K562 (cell line): ENCODE measurements around the gene CEP85L. TPM values are rescaled to one million over a fixed set of nuclear protein-coding genes. Genes with fewer than 3 reads are reported as not detected.

Experiments
- ATAC-seq: fragments of 200-7000 bp; cut with Tn5 transposase; 3 replicates; pipeline ENCODE4 v1.9.1; 2020; ENCODE audit warnings: moderate library complexity
- BruUV-seq: library from RNA; stranded (reverse); fragments of 400-500 nt; replicated peaks from 2 replicates; lab custom pipeline; 2021; lab: Mats Ljungman, UMichigan
- CTCF ChIA-PET: fragments of 300-600 bp; formaldehyde crosslinking; extraction: SDS; loops from one replicate; lab custom pipeline; 2021; ENCODE audit warnings: low intra/inter-chr PET ratio; lab: Yijun Ruan, JAX
- POLR2A ChIA-PET: fragments of 300-600, 350-650 bp; sonication (Branson Sonifier 250); formaldehyde crosslinking; extraction: SDS; loops from one replicate; lab custom pipeline; 2021; ENCODE audit warnings: antibody characterized with exemption, inconsistent platforms; lab: Yijun Ruan, JAX
- DNase-seq, 4 experiments: peaks; one replicate each; pipeline versions ENCODE4 v3.0.0 to v3.0.0-alpha.2; 2011 to 2018; ENCODE audit warnings: low spot score in 3 of 4, mixed read lengths in 3 of 4; ENCODE audit errors: extremely low read depth in 1 of 4
- FAIRE-seq: peaks from 2 replicates; lab custom pipeline; 2011; peaks lifted over from hg19 to GRCh38; lab: Jason Lieb, UNC
- H2AFZ ChIP-seq: 2 replicates; pipeline ENCODE4 v1.6.0; 2011; ENCODE audit warnings: low read depth, low read length, control low read depth, inconsistent platforms
- H3K27ac ChIP-seq: fragments of 200-600 bp; 3 replicates; pipeline ENCODE4 v1.8.0; 2011; ENCODE audit warnings: low read depth, mild to moderate bottlenecking, control low read depth, inconsistent platforms, low read length, moderate library complexity, mixed read lengths; ENCODE audit errors: extremely low read depth
- H3K27me3 ChIP-seq, 2 experiments: fragments of 300-600 bp in 1 of 2; 2 replicates in 1 of 2; 3 replicates in 1 of 2; pipeline versions ENCODE4 v1.6.0 to v1.8.0; 2011; ENCODE audit warnings: inconsistent platforms in 2 of 2, low read length in 2 of 2, mild to moderate bottlenecking in 1 of 2, mixed read lengths in 1 of 2, moderate library complexity in 1 of 2; ENCODE audit not compliant: control insufficient read depth in 2 of 2, insufficient read depth in 2 of 2
- H3K36me3 ChIP-seq: fragments of 300-600 bp; 3 replicates; pipeline ENCODE4 v1.8.0; 2011; ENCODE audit warnings: mild to moderate bottlenecking, low read length, inconsistent platforms; ENCODE audit not compliant: control insufficient read depth, insufficient read depth
- H3K4me1 ChIP-seq, 2 experiments: fragments of 200-600 bp in 1 of 2; replicated peaks in 1 of 2; 2 replicates in 1 of 2; 3 replicates in 1 of 2; pipeline versions ENCODE4 v1.5.1 to v1.8.0; 2011; ENCODE audit warnings: inconsistent platforms in 2 of 2, low read length in 2 of 2, mild to moderate bottlenecking in 1 of 2, mixed read lengths in 1 of 2, moderate library complexity in 1 of 2; ENCODE audit not compliant: control insufficient read depth in 2 of 2, insufficient read depth in 2 of 2
- H3K4me2 ChIP-seq: 2 replicates; pipeline ENCODE4 v1.6.1; 2011; ENCODE audit warnings: low read length, control low read depth, inconsistent platforms, mixed read lengths; ENCODE audit not compliant: insufficient read depth
- H3K4me3 ChIP-seq: fragments of 200-600 bp; sonication (generic), shearing (Covaris generic); 2 replicates; pipeline ENCODE4 v1.5.1; 2016; ENCODE audit warnings: control low read depth, inconsistent platforms
- H3K79me2 ChIP-seq: fragments of 200-600 bp; 3 replicates; pipeline ENCODE4 v1.8.0; 2011; ENCODE audit warnings: low read length, inconsistent platforms; ENCODE audit not compliant: control insufficient read depth, insufficient read depth
- H3K9ac ChIP-seq, 2 experiments: 2 replicates each; pipeline versions ENCODE4 v1.6.0 to v1.6.1; 2011; ENCODE audit warnings: low read depth in 2 of 2, low read length in 2 of 2, control low read depth in 1 of 2, inconsistent platforms in 1 of 2, mild to moderate bottlenecking in 1 of 2, mixed read lengths in 1 of 2; ENCODE audit not compliant: insufficient read depth in 1 of 2
- H3K9me1 ChIP-seq: one replicate; pipeline ENCODE4 v1.6.0; 2011; ENCODE audit warnings: inconsistent platforms, mild to moderate bottlenecking, low read length, moderate library complexity; ENCODE audit not compliant: control insufficient read depth, insufficient read depth
- H3K9me3 ChIP-seq: replicated peaks from 2 replicates; pipeline ENCODE4 v1.5.1; 2011; ENCODE audit warnings: low read depth, low read length, inconsistent platforms; ENCODE audit not compliant: control insufficient read depth, insufficient read depth
- H4K20me1 ChIP-seq: replicated peaks from 2 replicates; pipeline ENCODE4 v1.6.1; 2011; ENCODE audit warnings: low read length, inconsistent platforms, mixed read lengths; ENCODE audit not compliant: control insufficient read depth, insufficient read depth
- FOSL1 ChIP-seq: fragments of 200-800 bp; sonication (Bioruptor generic); conservative IDR thresholded peaks from 2 replicates; pipeline ENCODE4 v1.6.1; 2016; ENCODE audit warnings: missing genetic modification characterization, missing compliant biosample characterization
- GATAD2A ChIP-seq: fragments of 450-650 bp; IDR thresholded peaks from 2 replicates; pipeline ENCODE4 v1.6.1; 2017
- IRF2 ChIP-seq: sonication (generic); formaldehyde crosslinking; IDR thresholded peaks from 2 replicates; pipeline ENCODE4 v1.8.1; 2022; ENCODE audit warnings: mild to moderate bottlenecking, missing genetic modification reagents
- MTA1 ChIP-seq: fragments of 450-650 bp; IDR thresholded peaks from 2 replicates; pipeline ENCODE4 v1.6.1; 2017; ENCODE audit warnings: borderline replicate concordance
- NR2C1 ChIP-seq, 2 experiments: fragments of 450-650 bp; IDR thresholded peaks; 2 replicates each; pipeline ENCODE4 v1.6.1; 2017; ENCODE audit warnings: mild to moderate bottlenecking in 2 of 2, antibody characterized with exemption in 1 of 2, inconsistent platforms in 1 of 2, missing compliant biosample characterization in 1 of 2, missing genetic modification characterization in 1 of 2
- PHTF2 ChIP-seq: fragments of 250-450 bp; sonication (Bioruptor Pico); IDR thresholded peaks from 2 replicates; pipeline ENCODE4 v1.5.0; 2021; ENCODE audit warnings: mild to moderate bottlenecking
- POU5F1 ChIP-seq: fragments of 150-350 bp; IDR thresholded peaks from 2 replicates; pipeline ENCODE4 v1.6.1; 2014; ENCODE audit warnings: borderline replicate concordance, low read length, low read depth, mild to moderate bottlenecking; ENCODE audit not compliant: partially characterized antibody
- SMARCA5 ChIP-seq: fragments of 450-650 bp; IDR thresholded peaks from 2 replicates; pipeline ENCODE4 v1.6.1; 2016
- SREBF1 ChIP-seq: fragments of 150-350 bp; IDR thresholded peaks from 2 replicates; pipeline ENCODE4 v1.6.1; 2014; ENCODE audit warnings: antibody characterized with exemption, low read depth, low read length, borderline replicate concordance
- STAT5B ChIP-seq: fragments of 250-450 bp; sonication (Bioruptor Pico); IDR thresholded peaks from 2 replicates; pipeline ENCODE4 v1.8.0; 2021; ENCODE audit warnings: mild to moderate bottlenecking, inconsistent platforms
- ZFP1 ChIP-seq: fragments of 450-650 bp; formaldehyde crosslinking; IDR thresholded peaks from 2 replicates; pipeline ENCODE4 v1.4.0; 2020; ENCODE audit warnings: mild to moderate bottlenecking, mixed read lengths
- ZNF384 ChIP-seq: IDR thresholded peaks from 2 replicates; pipeline ENCODE4 v1.6.1; 2012; ENCODE audit warnings: low read depth, low read length, improper control_type of control experiment
- ZNF766 ChIP-seq: fragments of 200-800 bp; sonication (Bioruptor generic); conservative IDR thresholded peaks from 2 replicates; pipeline ENCODE4 v1.6.1; 2016; ENCODE audit warnings: missing genetic modification characterization, missing compliant biosample characterization
- WGBS: fragments of 100-300 bp; shearing (Covaris generic); methylation state at CpG from one replicate; pipeline ENCODE4 v1.1.6; 2016; ENCODE audit warnings: low coverage, mixed read lengths; ENCODE audit not compliant: insufficient coverage; ENCODE audit errors: missing lambda C conversion rate; 5-methylcytosine and 5-hydroxymethylcytosine counted together
- in situ Hi-C: fragments of 300-500 bp; cut with MboI; formaldehyde crosslinking; loops from 4 replicates; pipeline ENCODE4 v1.15.0; 2018; ENCODE audit warnings: inconsistent platforms, mixed read lengths
- intact Hi-C: fragments of 100-400 bp; cut with micrococcal nuclease; formaldehyde crosslinking; loops from 2 replicates; pipeline ENCODE4 v1.14.2; 2022
- polyA plus RNA-seq, 8 experiments: library from polyadenylated mRNA; depleted of rRNA in 4 of 8; stranded (reverse) in 5 of 8; unstranded in 3 of 8; fragments of >200 nt; fragmentation: Nextera tagmentation in 2 of 8; fragmentation: Illumina TruSeq in 1 of 8; extraction: Ambion mirVana in 2 of 8; extraction: Trizol in 1 of 8; gene quantifications; 2 replicates each; pipeline versions ENCODE4 v1.2.1 to v1.2.3, GENCODE V29; 2011 to 2014; ENCODE audit warnings: inconsistent platforms in 1 of 8, missing spikeins in 1 of 8
- total RNA-seq, 7 experiments: library from RNA; depleted of rRNA in 6 of 7; stranded (reverse); fragments of >200 nt in 6 of 7; fragmentation: Illumina TruSeq in 2 of 7; extraction: Trizol in 2 of 7; gene quantifications; 2 replicates each; pipeline versions ENCODE4 v1.2.1 to v1.2.3, GENCODE V29; 2011 to 2021; ENCODE audit warnings: low replicate concordance in 1 of 7
- TF ChIP-seq, protein P1 (sequence below): fragments of 250-450 bp; sonication (Bioruptor Pico); IDR thresholded peaks from 2 replicates; pipeline ENCODE4 v1.4.0; 2020; ENCODE audit warnings: mild to moderate bottlenecking
- TF ChIP-seq, protein P2 (sequence below): fragments of 450-650 bp; IDR thresholded peaks from 2 replicates; pipeline ENCODE4 v1.6.1; 2017; ENCODE audit warnings: antibody characterized with exemption, mild to moderate bottlenecking

Gene CEP85L
- total and polyA plus RNA-seq, 9 of the 15 experiments (the other 6 are each of a cell fraction or from before 2014, with no cell fraction given) = 4.5 to 15.8 (median 8.3) TPM

DNA sequence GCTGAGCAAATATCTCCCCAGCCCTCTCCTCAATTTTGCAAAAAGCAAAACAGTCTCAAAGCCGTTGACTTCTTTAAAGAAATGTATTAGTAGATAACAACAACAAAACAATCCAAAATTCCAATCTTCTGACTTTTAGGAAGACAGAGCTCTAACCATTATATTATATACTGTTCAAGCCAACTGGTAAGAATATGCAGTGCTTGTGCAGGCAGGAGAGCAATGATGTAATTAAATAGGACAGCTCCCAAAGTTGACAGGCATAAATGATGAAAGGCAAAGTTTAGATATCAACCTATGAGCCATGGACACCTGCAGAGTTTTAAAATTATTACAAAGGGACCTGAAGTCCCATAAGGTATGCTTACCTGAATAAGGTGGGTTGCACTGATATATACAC lies 16.6 kb upstream of the CEP85L start:
- no peaks in the 10 kb centered on the region for H3K9me1 ChIP-seq
- TF ChIP-seq ZNF384 = no peak
- TF ChIP-seq, protein P1, sequence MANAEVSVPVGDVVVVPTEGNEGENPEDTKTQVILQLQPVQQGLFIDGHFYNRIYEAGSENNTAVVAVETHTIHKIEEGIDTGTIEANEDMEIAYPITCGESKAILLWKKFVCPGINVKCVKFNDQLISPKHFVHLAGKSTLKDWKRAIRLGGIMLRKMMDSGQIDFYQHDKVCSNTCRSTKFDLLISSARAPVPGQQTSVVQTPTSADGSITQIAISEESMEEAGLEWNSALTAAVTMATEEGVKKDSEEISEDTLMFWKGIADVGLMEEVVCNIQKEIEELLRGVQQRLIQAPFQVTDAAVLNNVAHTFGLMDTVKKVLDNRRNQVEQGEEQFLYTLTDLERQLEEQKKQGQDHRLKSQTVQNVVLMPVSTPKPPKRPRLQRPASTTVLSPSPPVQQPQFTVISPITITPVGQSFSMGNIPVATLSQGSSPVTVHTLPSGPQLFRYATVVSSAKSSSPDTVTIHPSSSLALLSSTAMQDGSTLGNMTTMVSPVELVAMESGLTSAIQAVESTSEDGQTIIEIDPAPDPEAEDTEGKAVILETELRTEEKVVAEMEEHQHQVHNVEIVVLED (CRISPR knock-in tag) = no peak
- TF ChIP-seq ZFP1 = no peak
- no peak for TF ChIP-seq MTA1
- no peak for TF ChIP-seq POU5F1
- TF ChIP-seq IRF2 (CRISPR knock-in tag) = no peak
- no peak for TF ChIP-seq PHTF2 (CRISPR knock-in tag)
- TF ChIP-seq STAT5B (CRISPR knock-in tag) = no peak
- TF ChIP-seq SMARCA5 = no peak
- no peak for TF ChIP-seq FOSL1 (tag)
- TF ChIP-seq ZNF766 (CRISPR knock-in tag) = no peak
- no peak for TF ChIP-seq SREBF1
- no peak for TF ChIP-seq NR2C1 (IDR thresholded peaks at IDR 0.05)
- TF ChIP-seq NR2C1 (tag; IDR thresholded peaks at IDR 0.05) = no peak
- TF ChIP-seq, protein P2, sequence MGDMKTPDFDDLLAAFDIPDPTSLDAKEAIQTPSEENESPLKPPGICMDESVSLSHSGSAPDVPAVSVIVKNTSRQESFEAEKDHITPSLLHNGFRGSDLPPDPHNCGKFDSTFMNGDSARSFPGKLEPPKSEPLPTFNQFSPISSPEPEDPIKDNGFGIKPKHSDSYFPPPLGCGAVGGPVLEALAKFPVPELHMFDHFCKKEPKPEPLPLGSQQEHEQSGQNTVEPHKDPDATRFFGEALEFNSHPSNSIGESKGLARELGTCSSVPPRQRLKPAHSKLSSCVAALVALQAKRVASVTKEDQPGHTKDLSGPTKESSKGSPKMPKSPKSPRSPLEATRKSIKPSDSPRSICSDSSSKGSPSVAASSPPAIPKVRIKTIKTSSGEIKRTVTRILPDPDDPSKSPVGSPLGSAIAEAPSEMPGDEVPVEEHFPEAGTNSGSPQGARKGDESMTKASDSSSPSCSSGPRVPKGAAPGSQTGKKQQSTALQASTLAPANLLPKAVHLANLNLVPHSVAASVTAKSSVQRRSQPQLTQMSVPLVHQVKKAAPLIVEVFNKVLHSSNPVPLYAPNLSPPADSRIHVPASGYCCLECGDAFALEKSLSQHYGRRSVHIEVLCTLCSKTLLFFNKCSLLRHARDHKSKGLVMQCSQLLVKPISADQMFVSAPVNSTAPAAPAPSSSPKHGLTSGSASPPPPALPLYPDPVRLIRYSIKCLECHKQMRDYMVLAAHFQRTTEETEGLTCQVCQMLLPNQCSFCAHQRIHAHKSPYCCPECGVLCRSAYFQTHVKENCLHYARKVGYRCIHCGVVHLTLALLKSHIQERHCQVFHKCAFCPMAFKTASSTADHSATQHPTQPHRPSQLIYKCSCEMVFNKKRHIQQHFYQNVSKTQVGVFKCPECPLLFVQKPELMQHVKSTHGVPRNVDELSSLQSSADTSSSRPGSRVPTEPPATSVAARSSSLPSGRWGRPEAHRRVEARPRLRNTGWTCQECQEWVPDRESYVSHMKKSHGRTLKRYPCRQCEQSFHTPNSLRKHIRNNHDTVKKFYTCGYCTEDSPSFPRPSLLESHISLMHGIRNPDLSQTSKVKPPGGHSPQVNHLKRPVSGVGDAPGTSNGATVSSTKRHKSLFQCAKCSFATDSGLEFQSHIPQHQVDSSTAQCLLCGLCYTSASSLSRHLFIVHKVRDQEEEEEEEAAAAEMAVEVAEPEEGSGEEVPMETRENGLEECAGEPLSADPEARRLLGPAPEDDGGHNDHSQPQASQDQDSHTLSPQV = no peak
- no peak for TF ChIP-seq GATAD2A
- TF ChIP-seq, all 486 proteins: peak for 0
- Histone ChIP-seq H3K9ac (no peak overlapping the region), H2AFZ (no peak overlapping the region), H4K20me1 (no peaks in the 10 kb centered on the region), H3K27ac (no peak overlapping the region), H3K4me2 (no peak overlapping the region), H3K79me2 (peaks cover 14% of the 10 kb centered on the region; the same call in 2 of the 3 replicates), H3K4me1 (peaks cover 3 to 21% of the 10 kb centered on the region in 2 experiments; a peak in 3 of 5 replicates), H3K36me3 (no peaks in the 10 kb centered on the region), H3K4me3 (no peak overlapping the region), H3K9me3 (no peaks in the 10 kb centered on the region), H3K27me3 (no peaks in the 10 kb centered on the region)
- BruUV-seq = no TSS peak
- ATAC-seq = no peak
- FAIRE-seq = no peak
- ChIA-PET POLR2A (no interaction called here), CTCF (no interaction called here)
- no peak for DNase-seq
- intact Hi-C loops (no loop called here), in situ Hi-C loops (no loop called here)
- 25% methylated on average over 1 of the region's 1 CpG for WGBS
